ENCODE results near the gene DHX35. TPM values are rescaled to one million over a fixed set of nuclear protein-coding genes. Genes with fewer than 3 reads are reported as not detected.

The DHX35 gene
- total and polyA plus RNA-seq, 2 of the 13 experiments (the other 11 are each of a cell fraction or from before 2014, with no cell fraction given): 25.8 to 28.7 TPM

GRCh38 chr20:39013662-39014109 lies 51.5 kb downstream of the DHX35 start (continued):
- no peak for TF ChIP-seq ZNF225 (CRISPR knock-in tag; IDR thresholded peaks at IDR 0.05)
- TF ChIP-seq ETV5 (CRISPR knock-in tag; IDR thresholded peaks at IDR 0.05; ENCODE audit: borderline replicate concordance): peak; percentile 23; the same call in 1 of the 2 replicates
- TF ChIP-seq TBX2 (CRISPR knock-in tag; IDR thresholded peaks at IDR 0.05; ENCODE audit: borderline replicate concordance): peak; percentile 19; the same call in 1 of the 2 replicates
- no peak for TF ChIP-seq ZFYVE20 (CRISPR knock-in tag; IDR thresholded peaks at IDR 0.05; ENCODE audit: borderline replicate concordance, low read depth)
- TF ChIP-seq SAP130 (CRISPR knock-in tag; IDR thresholded peaks at IDR 0.05; ENCODE audit: low read depth): peak; percentile 82
- TF ChIP-seq HES4 (CRISPR knock-in tag; IDR thresholded peaks at IDR 0.05; ENCODE audit: borderline replicate concordance): no peak
- peak; percentile 60 for TF ChIP-seq ARID5B (CRISPR knock-in tag; IDR thresholded peaks at IDR 0.05)
- no peak for TF ChIP-seq AKNA (CRISPR knock-in tag; IDR thresholded peaks at IDR 0.05; ENCODE audit: borderline replicate concordance)
- TF ChIP-seq ZNF883 (CRISPR knock-in tag; IDR thresholded peaks at IDR 0.05; ENCODE audit: not compliant biosample characterization): no peak
- TF ChIP-seq HNF4A (CRISPR knock-in tag; IDR thresholded peaks at IDR 0.05): peak; percentile 80
- no peak for TF ChIP-seq ZNF510 (CRISPR knock-in tag; IDR thresholded peaks at IDR 0.05; ENCODE audit: low read depth)
- peak; percentile 46; the same call in 1 of the 2 replicates for TF ChIP-seq ELF1 (CRISPR knock-in tag; IDR thresholded peaks at IDR 0.05)
- TF ChIP-seq DNMT1 (CRISPR knock-in tag; IDR thresholded peaks at IDR 0.05): no peak
- TF ChIP-seq ZBTB4 (CRISPR knock-in tag; IDR thresholded peaks at IDR 0.05; ENCODE audit: borderline replicate concordance): no peak
- TF ChIP-seq ZNF878 (CRISPR knock-in tag; IDR thresholded peaks at IDR 0.05): no peak
- peak; percentile 58 for TF ChIP-seq ZNF629 (CRISPR knock-in tag; conservative IDR thresholded peaks at IDR 0.05)
- no peak for TF ChIP-seq HOXD1 (CRISPR knock-in tag; IDR thresholded peaks at IDR 0.05)

Measured in HepG2 (cell line).